GM23338 (cell line): ENCODE results near the gene PPP1R16B.

Source experiments
- CTCF ChIP-seq, 2 experiments: fragments of 200-600 bp in 1 of 2; sonication (generic) in 1 of 2; conservative IDR thresholded peaks; 2 replicates each; pipeline versions ENCODE4 v1.5.1 to v1.6.1; 2016 to 2017; ENCODE audit warnings: antibody characterized with exemption in 2 of 2, low read depth in 2 of 2, mild to moderate bottlenecking in 2 of 2, moderate library complexity in 1 of 2
- ETS1 ChIP-seq: IDR thresholded peaks from 2 replicates; pipeline ENCODE4 v1.6.1; 2016; ENCODE audit warnings: antibody characterized with exemption
- EZH2 ChIP-seq: fragments of 200-600 bp; sonication (generic); IDR thresholded peaks from one replicate; pipeline ENCODE4 v1.8.0; 2017; ENCODE audit warnings: antibody characterized with exemption, mild to moderate bottlenecking, low read depth; ENCODE audit not compliant: unreplicated experiment
- EZH2phosphoT487 ChIP-seq: fragments of 200-600 bp; sonication (generic); IDR thresholded peaks from one replicate; pipeline ENCODE4 v1.8.1; 2018; ENCODE audit warnings: antibody characterized with exemption; ENCODE audit not compliant: unreplicated experiment
- JUNB ChIP-seq: IDR thresholded peaks from one replicate; pipeline ENCODE4 v1.6.1; 2016; ENCODE audit warnings: antibody characterized with exemption; ENCODE audit not compliant: unreplicated experiment
- NANOG ChIP-seq: IDR thresholded peaks from 2 replicates; pipeline ENCODE4 v1.6.1; 2016; ENCODE audit warnings: antibody characterized with exemption, borderline replicate concordance
- POLR2AphosphoS5 ChIP-seq: IDR thresholded peaks from 2 replicates; pipeline ENCODE4 v1.6.1; 2016; ENCODE audit warnings: antibody characterized with exemption, low read depth
- ZNF331 ChIP-seq: fragments of 250-450 bp; sonication (Bioruptor Pico); IDR thresholded peaks from 2 replicates; pipeline ENCODE4 v1.5.0; 2020; ENCODE audit warnings: low read depth, mild to moderate bottlenecking, moderate library complexity
- TF ChIP-seq, protein P1 (sequence below): IDR thresholded peaks from one replicate; pipeline ENCODE4 v1.6.1; 2018; ENCODE audit warnings: antibody characterized with exemption; ENCODE audit not compliant: unreplicated experiment

- TF ChIP-seq ETS1 (no peak), CTCF (conservative IDR thresholded peaks at IDR 0.05; ENCODE audit: low read depth in 2 of 2) (no peak), EZH2 (no peak), POLR2AphosphoS5 (no peak), EZH2phosphoT487 (no peak), NANOG (no peak), ZNF331 (CRISPR knock-in tag) (no peak), JUNB (no peak)
- TF ChIP-seq, protein P1, sequence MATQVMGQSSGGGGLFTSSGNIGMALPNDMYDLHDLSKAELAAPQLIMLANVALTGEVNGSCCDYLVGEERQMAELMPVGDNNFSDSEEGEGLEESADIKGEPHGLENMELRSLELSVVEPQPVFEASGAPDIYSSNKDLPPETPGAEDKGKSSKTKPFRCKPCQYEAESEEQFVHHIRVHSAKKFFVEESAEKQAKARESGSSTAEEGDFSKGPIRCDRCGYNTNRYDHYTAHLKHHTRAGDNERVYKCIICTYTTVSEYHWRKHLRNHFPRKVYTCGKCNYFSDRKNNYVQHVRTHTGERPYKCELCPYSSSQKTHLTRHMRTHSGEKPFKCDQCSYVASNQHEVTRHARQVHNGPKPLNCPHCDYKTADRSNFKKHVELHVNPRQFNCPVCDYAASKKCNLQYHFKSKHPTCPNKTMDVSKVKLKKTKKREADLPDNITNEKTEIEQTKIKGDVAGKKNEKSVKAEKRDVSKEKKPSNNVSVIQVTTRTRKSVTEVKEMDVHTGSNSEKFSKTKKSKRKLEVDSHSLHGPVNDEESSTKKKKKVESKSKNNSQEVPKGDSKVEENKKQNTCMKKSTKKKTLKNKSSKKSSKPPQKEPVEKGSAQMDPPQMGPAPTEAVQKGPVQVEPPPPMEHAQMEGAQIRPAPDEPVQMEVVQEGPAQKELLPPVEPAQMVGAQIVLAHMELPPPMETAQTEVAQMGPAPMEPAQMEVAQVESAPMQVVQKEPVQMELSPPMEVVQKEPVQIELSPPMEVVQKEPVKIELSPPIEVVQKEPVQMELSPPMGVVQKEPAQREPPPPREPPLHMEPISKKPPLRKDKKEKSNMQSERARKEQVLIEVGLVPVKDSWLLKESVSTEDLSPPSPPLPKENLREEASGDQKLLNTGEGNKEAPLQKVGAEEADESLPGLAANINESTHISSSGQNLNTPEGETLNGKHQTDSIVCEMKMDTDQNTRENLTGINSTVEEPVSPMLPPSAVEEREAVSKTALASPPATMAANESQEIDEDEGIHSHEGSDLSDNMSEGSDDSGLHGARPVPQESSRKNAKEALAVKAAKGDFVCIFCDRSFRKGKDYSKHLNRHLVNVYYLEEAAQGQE, result no peak
Measured at GRCh38 chr20:38871560-38871953, 66.1 kb downstream of the PPP1R16B start.
